Adipose tissue (tissue), 3 donors: Measurements from ENCODE around the gene SLC9B2. TPM values are rescaled to one million over a fixed set of nuclear protein-coding genes. Genes with fewer than 3 reads are reported as not detected.
A peak's percentile ranks its signal among the peaks of the same experiment; 100 is the strongest.

Source experiments
- H3K27ac ChIP-seq: one replicate; pipeline ENCODE4 v1.5.1; 2013; ENCODE audit warnings: low read depth, low read length
- WGBS, 3 donors: extraction: QIAGEN DNeasy Blood & Tissue Kit; methylation state at CpG; one replicate each; pipeline ENCODE4 v1.1.7; 2013; 5-methylcytosine and 5-hydroxymethylcytosine counted together
- polyA plus RNA-seq, 3 donors: library from polyadenylated mRNA; stranded (reverse); fragments of 200-250 nt; gene quantifications; one replicate each; pipeline ENCODE4 v1.2.3, GENCODE V29; 2013
- donor health status: healthy with polysubstance abuse.
- donor health status: Bipolar disorder and iron deficiency.
- donor health status: healthy.

Gene SLC9B2
- polyA plus RNA-seq, 3 donors: 2.5 to 16.6 (median 14.5) TPM

GRCh38 chr4:103085555-103086196 lies 9.1 kb upstream of the SLC9B2 start:
- WGBS, 3 donors: 92 to 95% (median 95%) methylated on average over 2 of the region's 2 CpGs
- H3K27ac ChIP-seq: no peak overlapping the region

DNA sequence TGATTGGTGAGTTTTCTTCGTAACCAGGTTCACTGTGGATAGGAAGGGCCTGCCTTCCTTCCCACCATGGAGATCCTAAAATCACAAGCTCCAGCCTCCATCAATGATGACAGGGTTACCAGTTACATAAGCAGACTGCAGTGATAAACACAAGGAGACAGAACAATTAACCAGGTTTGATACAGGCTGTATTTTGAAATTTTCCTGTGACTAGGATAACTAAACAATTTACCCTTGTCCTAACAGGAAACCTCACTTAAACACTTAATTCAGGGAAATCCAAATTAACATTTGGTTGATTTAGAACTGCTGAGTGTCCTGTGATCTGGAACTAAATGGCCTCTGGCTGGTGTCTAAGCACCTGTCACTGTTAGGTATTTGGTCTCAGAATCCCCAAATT lies 3.1 kb upstream of the SLC9B2 start:
- H3K27ac ChIP-seq: no peak overlapping the region
- 89 to 96% (median 94%) methylated on average over 1 of the region's 1 CpG for WGBS, 3 donors

DNA sequence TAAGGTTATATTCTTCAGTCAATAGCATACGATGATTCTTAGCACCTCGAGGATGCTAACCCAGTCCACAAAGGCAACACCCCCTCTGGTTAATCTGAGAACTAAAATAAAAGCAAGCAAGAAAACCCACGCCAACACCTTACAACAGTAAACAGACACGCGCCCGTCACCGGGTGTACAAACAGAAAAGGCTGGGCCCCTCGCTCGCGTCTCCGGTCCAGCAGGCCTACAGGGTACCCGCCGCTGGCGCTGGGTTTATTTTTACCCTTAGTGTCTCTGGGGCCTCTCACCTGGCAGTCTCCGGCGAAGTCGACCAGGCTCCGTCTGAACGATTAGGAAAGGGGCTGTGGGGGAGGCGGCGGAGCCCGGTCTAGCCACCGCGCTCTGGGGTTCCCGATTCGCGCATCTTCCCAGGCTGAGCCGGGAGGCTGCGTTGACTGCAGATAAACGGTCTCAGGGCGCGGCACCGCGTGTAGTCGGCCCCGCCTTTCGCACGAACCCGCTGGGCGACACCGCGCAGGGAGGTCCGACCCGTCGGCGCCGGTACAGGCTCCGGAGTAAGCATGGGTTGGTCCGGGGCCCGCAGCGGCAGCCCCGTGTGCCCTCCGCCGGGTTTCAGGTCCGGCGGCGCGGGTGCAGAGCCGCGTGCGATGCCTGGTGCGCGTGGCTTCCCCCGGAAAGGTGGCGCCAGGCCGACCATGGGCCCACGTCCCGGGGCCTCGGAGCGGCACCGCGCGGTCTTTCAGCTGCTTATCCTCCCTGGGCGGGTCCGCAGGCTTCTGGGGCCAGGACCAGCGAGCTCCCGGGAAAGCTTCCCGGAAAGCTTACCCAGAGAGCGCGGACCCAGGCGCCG lies 441 bp downstream of the SLC9B2 start:
- H3K27ac ChIP-seq: peak overlapping the region; percentile 73
- 0 to 1% (median 1%) methylated on average over 79 to 82 of the region's 82 CpGs for WGBS, 3 donors

DNA sequence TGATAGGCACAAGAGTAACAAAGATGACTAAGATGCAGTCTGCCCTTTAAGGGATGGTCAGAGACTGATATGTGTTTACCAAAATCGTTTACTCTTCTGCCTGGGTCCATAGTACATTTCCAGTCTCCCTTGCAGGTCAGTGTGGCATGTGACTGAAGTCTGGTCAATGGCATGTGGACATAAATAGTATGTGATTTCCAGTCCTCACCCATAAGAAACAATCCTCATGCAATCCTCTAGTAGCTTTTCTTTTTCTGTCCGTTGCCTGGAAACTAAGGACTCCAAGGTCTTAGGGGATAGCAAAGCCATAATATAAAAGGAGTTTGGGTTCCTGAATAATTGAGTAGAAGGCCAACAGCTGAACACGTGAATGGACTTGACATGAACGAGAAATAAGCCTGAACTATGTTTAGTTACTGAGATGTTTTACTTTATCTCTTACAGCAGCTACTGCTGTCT lies 1.1 kb downstream of the SLC9B2 start:
- H3K27ac ChIP-seq: no peak overlapping the region
- WGBS, 3 donors: 7 to 45% (median 19%) methylated on average over 4 of the region's 4 CpGs

DNA sequence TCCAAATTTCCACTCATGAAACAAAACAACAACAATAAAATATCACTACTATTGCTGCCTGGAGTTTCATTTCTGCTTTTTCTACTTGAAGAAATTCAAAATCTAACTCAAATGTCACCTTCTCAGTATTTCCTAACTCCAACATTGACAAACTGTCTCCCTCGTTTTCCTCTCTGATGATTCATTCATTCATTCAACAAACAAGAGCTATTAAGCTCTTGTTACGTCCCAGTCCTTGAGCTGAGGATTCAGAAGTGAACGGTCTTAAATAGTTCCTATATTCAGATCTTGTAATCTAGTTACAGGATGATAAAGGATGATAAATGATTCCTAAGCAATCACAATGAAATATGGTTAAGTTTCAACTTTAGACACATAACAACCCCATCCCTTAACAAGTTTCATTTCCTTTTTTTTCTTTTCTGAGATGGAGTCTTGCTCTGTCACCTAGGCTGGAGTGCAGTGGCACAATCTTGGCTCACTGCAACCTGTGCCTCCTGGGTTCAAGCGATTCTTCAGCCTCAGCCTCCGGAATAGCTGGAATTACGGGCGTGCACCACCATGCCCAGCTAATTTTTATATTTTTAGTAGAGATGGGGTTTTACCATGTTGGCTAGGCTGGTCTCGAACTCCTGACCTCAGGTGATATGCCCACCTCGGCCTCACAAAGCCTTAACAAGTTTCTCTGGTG lies 1.7 kb downstream of the SLC9B2 start:
- WGBS, 3 donors: 85 to 93% (median 87%) methylated on average over 9 of the region's 9 CpGs
- H3K27ac ChIP-seq: no peak overlapping the region

GRCh38 chr4:103073792-103074438 lies 2.6 kb downstream of the SLC9B2 start:
- WGBS, 3 donors: 92 to 97% (median 97%) methylated on average over 2 of the region's 2 CpGs
- no peak overlapping the region for H3K27ac ChIP-seq

- WGBS, 3 donors: 78 to 92% (median 90%) methylated on average over 2 of the region's 2 CpGs
- H3K27ac ChIP-seq: no peak overlapping the region
Observed at GRCh38 chr4:103067841-103068547, 8.6 kb downstream of the SLC9B2 start.

DNA sequence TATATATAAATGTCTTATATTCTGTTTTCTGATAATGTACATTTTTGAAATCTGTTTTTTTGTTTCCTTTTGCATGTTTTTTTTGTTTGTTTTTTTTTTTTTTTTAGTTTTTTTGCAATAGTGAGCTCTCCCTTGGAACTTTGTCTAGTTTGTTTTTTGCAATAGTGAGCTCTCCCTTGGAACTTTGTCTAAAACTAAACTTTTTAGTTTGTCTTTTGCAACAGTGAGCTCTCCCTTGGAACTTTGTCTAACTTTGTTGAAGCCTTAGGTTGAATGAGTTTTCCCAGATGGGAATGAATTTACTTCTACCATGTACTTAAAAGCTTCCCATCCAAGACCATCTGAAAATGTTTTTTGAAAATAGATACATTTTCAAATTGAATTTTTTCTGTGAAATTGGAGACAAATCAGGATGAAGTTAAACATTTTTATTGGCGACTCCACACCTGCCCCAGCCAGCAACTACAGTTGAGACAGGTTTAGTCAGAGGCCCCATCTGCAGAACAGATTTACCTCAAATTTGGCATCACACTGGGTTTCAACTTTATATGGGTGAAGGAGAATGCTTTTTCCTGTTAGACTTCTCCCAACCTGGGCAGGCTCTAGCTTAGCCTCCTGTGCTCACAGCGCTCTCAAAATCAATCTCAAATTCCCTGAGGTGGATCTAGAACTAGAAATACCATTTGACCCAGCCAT lies 16.0 kb downstream of the SLC9B2 start:
- H3K27ac ChIP-seq: no peak overlapping the region
- WGBS, 3 donors: 97 to 100% (median 98%) methylated on average over 2 of the region's 2 CpGs

GRCh38 chr4:103054030-103054429 lies 22.5 kb downstream of the SLC9B2 start:
- H3K27ac ChIP-seq: no peak overlapping the region
- WGBS, 3 donors: 88 to 94% (median 89%) methylated on average over 3 of the region's 3 CpGs

DNA sequence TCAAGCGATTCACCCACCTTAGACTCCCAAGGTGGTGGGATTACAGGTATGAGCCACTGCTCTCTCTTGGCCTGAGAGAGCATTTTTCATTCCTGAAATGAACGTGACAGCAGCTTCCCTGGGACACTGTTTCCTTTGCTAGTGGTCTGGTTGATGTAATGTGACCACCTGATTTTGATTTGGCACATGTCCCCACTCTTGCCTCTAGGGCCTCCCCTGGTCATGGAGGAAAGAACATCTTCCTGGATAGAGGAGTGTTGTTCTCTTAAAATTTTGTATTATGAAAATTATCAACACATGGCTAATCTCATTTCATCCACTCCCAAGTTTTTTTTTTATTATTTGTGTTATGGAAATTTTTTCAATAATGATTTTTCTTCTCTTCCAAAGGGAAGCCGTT lies 23.8 kb downstream of the SLC9B2 start:
- no peak overlapping the region for H3K27ac ChIP-seq
- 80 to 87% (median 82%) methylated on average over 3 of the region's 3 CpGs for WGBS, 3 donors

DNA sequence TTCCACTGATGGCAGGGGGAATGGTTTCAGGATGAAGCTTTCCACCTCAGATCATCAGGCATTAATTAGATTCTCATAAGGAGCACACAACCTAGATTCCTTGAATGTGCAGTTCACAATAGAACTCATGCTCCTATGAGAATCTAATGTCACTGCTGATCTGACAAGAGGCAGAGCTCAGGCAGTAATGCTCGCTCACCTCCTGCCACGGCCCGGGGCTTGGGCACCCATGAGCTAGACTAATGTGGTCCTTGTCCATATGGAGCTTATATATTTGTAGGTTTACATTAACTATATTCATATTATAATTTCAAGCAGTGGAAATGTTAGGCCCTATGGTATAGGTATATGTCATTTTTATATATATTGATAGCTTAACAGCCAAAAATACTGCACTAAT lies 24.4 kb downstream of the SLC9B2 start:
- H3K27ac ChIP-seq: no peak overlapping the region
- 96 to 98% (median 97%) methylated on average over 3 of the region's 3 CpGs for WGBS, 3 donors

GRCh38 chr4:103050736-103051436 lies 25.7 kb downstream of the SLC9B2 start:
- WGBS, 3 donors: 33 to 41% (median 37%) methylated on average over 2 of the region's 2 CpGs

DNA sequence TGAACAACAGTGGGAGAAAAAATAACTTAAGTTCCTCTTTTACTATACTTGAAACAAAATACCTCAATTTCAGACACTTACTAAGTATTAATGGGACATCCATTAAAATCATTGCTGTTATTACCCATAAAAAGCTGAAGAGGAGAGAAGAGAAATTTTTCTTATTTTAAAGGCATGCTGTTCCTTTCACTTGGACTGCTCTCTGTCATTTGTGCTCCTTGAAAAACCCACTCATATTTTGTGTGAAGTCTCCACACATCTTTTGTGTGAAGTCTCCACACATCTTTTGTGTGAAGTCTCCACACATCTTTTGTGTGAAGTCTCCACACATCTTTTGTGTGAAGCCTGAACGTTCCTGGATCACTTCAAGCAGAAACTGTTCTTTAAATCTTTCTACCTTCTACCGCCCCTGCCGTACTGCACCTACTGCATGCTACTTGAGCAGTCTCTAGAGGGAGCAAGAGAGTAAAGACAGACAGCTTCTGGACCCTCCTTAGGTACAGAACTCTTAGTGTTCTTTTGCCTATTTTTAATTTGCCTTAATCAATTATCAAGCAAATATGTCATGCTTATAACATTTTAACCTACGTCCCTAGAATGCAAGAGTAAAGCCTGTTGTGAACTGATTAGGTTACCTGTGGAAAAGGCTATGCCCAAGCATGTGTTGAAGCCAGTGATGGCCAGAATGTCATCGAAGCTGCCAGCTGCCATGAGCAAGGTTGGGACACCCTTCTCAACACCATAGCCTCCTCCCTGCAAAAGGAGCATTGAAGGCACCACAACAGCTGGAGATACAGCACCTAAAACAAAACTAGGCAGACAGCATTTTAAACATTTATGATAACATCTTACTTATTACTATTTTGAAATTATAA lies 29.9 kb downstream of the SLC9B2 start:
- H3K27ac ChIP-seq: no peak overlapping the region
- 39 to 60% (median 53%) methylated on average over 5 of the region's 5 CpGs for WGBS, 3 donors

More at GRCh38 chr4:103050736-103051436, 25.7 kb downstream of the SLC9B2 start:
- no peak overlapping the region for H3K27ac ChIP-seq

GRCh38 chr4:103044183-103044582 lies 32.4 kb downstream of the SLC9B2 start:
- H3K27ac ChIP-seq: no peak overlapping the region
- 66 to 92% (median 89%) methylated on average over 2 of the region's 2 CpGs for WGBS, 3 donors

DNA sequence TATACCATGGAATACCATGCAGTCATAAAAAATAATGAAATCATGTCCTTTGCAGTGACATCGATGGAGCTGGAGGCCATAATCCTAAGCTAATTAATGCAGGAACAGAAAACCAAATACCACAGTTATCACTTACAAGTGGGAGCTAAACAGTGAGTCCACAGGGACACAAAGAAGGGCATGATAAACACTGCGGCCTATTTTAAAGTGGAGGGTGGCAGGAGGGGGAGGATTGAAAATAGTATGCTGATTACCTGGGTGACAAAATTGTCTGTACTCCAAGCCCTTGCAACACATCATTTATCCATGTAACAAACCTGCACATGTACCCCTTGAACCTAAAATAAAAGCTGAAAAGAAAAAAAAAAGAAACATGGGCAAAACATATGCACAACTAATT lies 40.4 kb downstream of the SLC9B2 start:
- H3K27ac ChIP-seq: no peak overlapping the region
- WGBS, 3 donors: 92 to 100% (median 98%) methylated on average over 2 of the region's 2 CpGs

DNA sequence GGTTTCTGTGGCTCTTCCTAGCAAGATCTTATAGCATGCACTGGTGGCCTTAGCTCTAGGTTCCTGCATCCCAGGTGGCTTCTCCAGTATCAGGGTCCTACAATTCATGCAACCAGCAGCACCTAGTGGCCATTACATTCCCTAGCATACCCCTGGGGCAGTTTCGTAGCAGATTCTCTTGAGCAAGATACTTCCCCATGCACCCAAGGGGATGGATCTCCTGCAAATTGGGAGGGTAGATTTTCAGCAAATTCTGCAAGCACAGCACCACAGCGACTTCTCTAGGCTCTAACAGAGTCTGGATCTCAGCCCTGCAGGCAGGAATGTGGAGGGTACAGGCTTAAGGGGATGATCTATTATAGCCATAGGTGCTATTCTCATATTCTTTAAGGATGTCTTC lies 44.0 kb downstream of the SLC9B2 start:
- WGBS, 3 donors: 46 to 73% (median 61%) methylated on average over 2 of the region's 2 CpGs
- H3K27ac ChIP-seq: no peak overlapping the region
